H9 (cell line): ENCODE data around the gene OAS3. TPM values are rescaled to one million over a fixed set of nuclear protein-coding genes. Genes with fewer than 3 reads are reported as not detected.

Experiments used
- DNase-seq: peaks from one replicate; pipeline ENCODE4 v3.0.0-alpha.2; 2017
- H2AFZ ChIP-seq: one replicate; pipeline ENCODE4 v1.6.1; 2013; ENCODE audit warnings: mild to moderate bottlenecking, low read length, control low read depth, moderate library complexity
- H2AK5ac ChIP-seq: 2 replicates; pipeline ENCODE4 v1.6.1; 2013; ENCODE audit warnings: low read length, control low read depth, mixed read lengths; ENCODE audit not compliant: insufficient read length
- H2BK120ac ChIP-seq: one replicate; pipeline ENCODE4 v1.6.1; 2013; ENCODE audit warnings: low read depth, mild to moderate bottlenecking, low read length, control low read depth, inconsistent platforms; ENCODE audit not compliant: poor library complexity, severe bottlenecking
- H2BK12ac ChIP-seq: 2 replicates; pipeline ENCODE4 v1.6.1; 2013; ENCODE audit warnings: low read length, control low read depth, mixed read lengths, low read depth; ENCODE audit not compliant: insufficient read length
- H2BK15ac ChIP-seq: 2 replicates; pipeline ENCODE4 v1.6.1; 2013; ENCODE audit warnings: low read depth, low read length, control low read depth
- H2BK20ac ChIP-seq: one replicate; pipeline ENCODE4 v1.6.1; 2013; ENCODE audit warnings: low read depth, mild to moderate bottlenecking, low read length, control low read depth, inconsistent platforms; ENCODE audit not compliant: poor library complexity, severe bottlenecking
- H2BK5ac ChIP-seq: 2 replicates; pipeline ENCODE4 v1.6.1; 2013; ENCODE audit warnings: low read length, control low read depth, mixed read lengths; ENCODE audit not compliant: insufficient read length
- H3K14ac ChIP-seq: 2 replicates; pipeline ENCODE4 v1.6.1; 2013; ENCODE audit warnings: low read length, control low read depth; ENCODE audit not compliant: insufficient read depth
- H3K18ac ChIP-seq: 2 replicates; pipeline ENCODE4 v1.6.1; 2013; ENCODE audit warnings: low read depth, mild to moderate bottlenecking, mixed read lengths, low read length, control low read depth; ENCODE audit not compliant: insufficient read length
- H3K23ac ChIP-seq: 2 replicates; pipeline ENCODE4 v1.6.1; 2013; ENCODE audit warnings: low read length, control low read depth, mixed read lengths, low read depth; ENCODE audit not compliant: insufficient read length
- H3K23me2 ChIP-seq: 2 replicates; pipeline ENCODE4 v1.6.1; 2013; ENCODE audit warnings: low read depth, mild to moderate bottlenecking, mixed read lengths, low read length, control low read depth; ENCODE audit not compliant: insufficient read length, poor library complexity, severe bottlenecking
- H3K27ac ChIP-seq: 2 replicates; pipeline ENCODE4 v1.5.1; 2013; ENCODE audit warnings: low read length, control low read depth, mixed read lengths, low read depth; ENCODE audit not compliant: insufficient read length
- H3K27me3 ChIP-seq: 2 replicates; pipeline ENCODE4 v1.6.1; 2013; ENCODE audit warnings: low read length, control low read depth, inconsistent platforms; ENCODE audit not compliant: insufficient read depth
- H3K4ac ChIP-seq: 2 replicates; pipeline ENCODE4 v1.6.1; 2013; ENCODE audit warnings: low read depth, mild to moderate bottlenecking, control low read depth, inconsistent platforms, low read length, moderate library complexity
- H3K4me1 ChIP-seq: 2 replicates; pipeline ENCODE4 v1.6.1; 2013; ENCODE audit warnings: low read length, control low read depth, inconsistent platforms; ENCODE audit not compliant: insufficient read depth
- H3K4me2 ChIP-seq: 2 replicates; pipeline ENCODE4 v1.6.1; 2013; ENCODE audit warnings: low read length, control low read depth, mixed read lengths; ENCODE audit not compliant: insufficient read length, insufficient read depth
- H3K56ac ChIP-seq: 2 replicates; pipeline ENCODE4 v1.6.1; 2013; ENCODE audit warnings: low read depth, mild to moderate bottlenecking, mixed read lengths, low read length, control low read depth; ENCODE audit not compliant: insufficient read length
- H3K79me1 ChIP-seq: 2 replicates; pipeline ENCODE4 v1.6.1; 2013; ENCODE audit warnings: low read depth, mild to moderate bottlenecking, moderate library complexity, low read length, control low read depth, inconsistent platforms; ENCODE audit not compliant: insufficient read depth, poor library complexity, severe bottlenecking
- H3K79me2 ChIP-seq: 2 replicates; pipeline ENCODE4 v1.6.1; 2013; ENCODE audit warnings: low read length, control low read depth, inconsistent platforms; ENCODE audit not compliant: insufficient read depth
- H3K9ac ChIP-seq: 2 replicates; pipeline ENCODE4 v1.6.1; 2013; ENCODE audit warnings: low read length, control low read depth, mixed read lengths; ENCODE audit not compliant: insufficient read length; ENCODE audit errors: extremely low read depth
- H3K9me3 ChIP-seq: one replicate; pipeline ENCODE4 v1.6.1; 2013; ENCODE audit warnings: low read depth, low read length, inconsistent platforms; ENCODE audit not compliant: control insufficient read depth
- H3T11ph ChIP-seq: one replicate; pipeline ENCODE4 v1.6.1; 2013; ENCODE audit warnings: mild to moderate bottlenecking, low read length, control low read depth, inconsistent platforms
- H4K20me1 ChIP-seq: one replicate; pipeline ENCODE4 v1.6.1; 2013; ENCODE audit not compliant: control insufficient read depth, insufficient read length, insufficient read depth
- H4K5ac ChIP-seq: 2 replicates; pipeline ENCODE4 v1.6.1; 2013; ENCODE audit warnings: low read depth, mild to moderate bottlenecking, mixed read lengths, low read length, control low read depth; ENCODE audit not compliant: insufficient read length
- H4K8ac ChIP-seq: replicated peaks from 2 replicates; pipeline ENCODE4 v1.6.1; 2013; ENCODE audit warnings: low read length, control low read depth, mixed read lengths, low read depth; ENCODE audit not compliant: insufficient read length
- H4K91ac ChIP-seq: 2 replicates; pipeline ENCODE4 v1.6.1; 2013; ENCODE audit warnings: low read depth, mild to moderate bottlenecking, moderate library complexity, mixed read lengths, low read length, control low read depth; ENCODE audit not compliant: insufficient read length
- H3K27ac Mint-ChIP-seq, 3 experiments: 2 replicates in 2 of 3; 3 replicates in 1 of 3; pipeline ENCODE4 v1.8.0; 2020 to 2021; ENCODE audit warnings: mixed read lengths in 3 of 3, mild to moderate bottlenecking in 1 of 3, moderate library complexity in 1 of 3
- H3K27me3 Mint-ChIP-seq: 2 replicates; pipeline ENCODE4 v1.8.0; 2021; ENCODE audit warnings: low read depth, mild to moderate bottlenecking, moderate library complexity, mixed read lengths
- H3K36me3 Mint-ChIP-seq, 3 experiments: 2 replicates in 2 of 3; 3 replicates in 1 of 3; pipeline ENCODE4 v1.8.0; 2020 to 2021; ENCODE audit warnings: low read depth in 3 of 3, mixed read lengths in 3 of 3; ENCODE audit not compliant: insufficient read depth in 1 of 3
- H3K4me1 Mint-ChIP-seq, 2 experiments: 2 replicates each; pipeline ENCODE4 v1.8.0; 2020; ENCODE audit warnings: mixed read lengths in 2 of 2
- H3K4me3 Mint-ChIP-seq, 2 experiments: 2 replicates in 1 of 2; 3 replicates in 1 of 2; pipeline ENCODE4 v1.8.0; 2020 to 2021; ENCODE audit warnings: mild to moderate bottlenecking in 2 of 2, mixed read lengths in 2 of 2, moderate library complexity in 1 of 2
- H3K9me3 Mint-ChIP-seq, 2 experiments: 2 replicates in 1 of 2; 3 replicates in 1 of 2; pipeline ENCODE4 v1.8.0; 2020; ENCODE audit warnings: mild to moderate bottlenecking in 2 of 2, mixed read lengths in 2 of 2, moderate library complexity in 1 of 2
- CTCF ChIP-seq: fragments of 200-600 bp; sonication (generic); conservative IDR thresholded peaks from 3 replicates; pipeline ENCODE4 v1.8.0; 2021; ENCODE audit warnings: antibody characterized with exemption, mild to moderate bottlenecking
- WGBS: extraction: QIAGEN DNeasy Blood & Tissue Kit; methylation state at CpG from one replicate; pipeline ENCODE4 v1.1.7; 2013; ENCODE audit warnings: missing lambda C conversion rate, low lambda C conversion rate, mixed read lengths; ENCODE audit not compliant: insufficient read length; ENCODE audit errors: extremely low coverage; 5-methylcytosine and 5-hydroxymethylcytosine counted together
- total RNA-seq: library from RNA; stranded (reverse); gene quantifications from 2 replicates; pipeline ENCODE4 v1.2.1, GENCODE V29; 2021

Gene OAS3
- total RNA-seq, 1 experiment from 2014 or later, result 0.81 TPM

DNA sequence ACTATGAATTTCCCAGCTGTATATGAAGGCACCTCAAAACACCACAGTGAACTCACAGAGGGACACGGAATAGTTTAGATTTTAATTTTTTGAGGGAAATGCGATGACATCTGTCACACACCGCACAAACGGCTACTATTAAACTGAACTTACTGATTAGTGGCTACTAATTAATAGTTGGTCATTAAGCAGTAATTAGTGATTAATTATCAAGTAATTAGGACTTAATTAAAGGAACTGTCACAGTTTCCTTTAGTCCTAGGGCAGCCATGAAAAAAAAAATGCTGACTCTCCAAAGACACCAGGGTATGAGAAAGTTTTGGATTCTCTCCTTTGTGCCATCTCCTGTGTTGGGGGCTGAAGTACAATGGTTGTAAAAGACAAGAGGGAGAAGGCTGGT lies 28.6 kb upstream of the OAS3 start:
- peaks cover 8% of the 10 kb centered on the region in 2 experiments for H3K4me1 Mint-ChIP-seq
- no peak overlapping the region for H3K9ac ChIP-seq
- no peak for TF ChIP-seq CTCF

More for the DNA sequence above, 28.6 kb upstream of the OAS3 start:
- Histone ChIP-seq H3K4ac (no peak overlapping the region), H2BK15ac (no peak overlapping the region), H3K79me2 (no peaks in the 10 kb centered on the region), H2BK5ac (no peak overlapping the region), H2AK5ac (no peak overlapping the region), H3K23ac (no peak overlapping the region), H2AFZ (no peak overlapping the region), H2BK120ac (no peak overlapping the region), H4K91ac (no peak overlapping the region), H3K27ac (no peak overlapping the region), H2BK12ac (no peak overlapping the region), H3K9me3 (peaks cover 6% of the 10 kb centered on the region), H3T11ph (no peak overlapping the region), H3K4me1 (no peaks in the 10 kb centered on the region), H2BK20ac (no peak overlapping the region), H3K18ac (no peak overlapping the region), H3K4me2 (no peak overlapping the region), H3K14ac (no peak overlapping the region), H4K8ac (no peak overlapping the region), H3K79me1 (no peaks in the 10 kb centered on the region), H3K27me3 (no peaks in the 10 kb centered on the region), H3K56ac (no peak overlapping the region), H4K5ac (no peak overlapping the region), H3K23me2 (no peaks in the 10 kb centered on the region), H4K20me1 (no peaks in the 10 kb centered on the region)
- peaks cover 1 to 14% (median 7%) of the 10 kb centered on the region in 3 experiments; a peak in 3 of 7 replicates for H3K36me3 Mint-ChIP-seq
- H3K9me3 Mint-ChIP-seq, result peaks cover 36 to 39% of the 10 kb centered on the region in 2 experiments
- peaks cover 33% of the 10 kb centered on the region for H3K27me3 Mint-ChIP-seq
- no CpG with 5 or more reads among the region's 4 CpGs for WGBS
- H3K4me3 Mint-ChIP-seq, result no peak overlapping the region
- no peak overlapping the region for H3K27ac Mint-ChIP-seq
- DNase-seq, result no peak
